Mesendoderm (in vitro differentiated cells): ENCODE measurements around the gene TAAR1.

ENCODE experiments used
- DNase-seq: peaks from one replicate; pipeline ENCODE4 v3.0.0; 2013
- H2AK5ac ChIP-seq: 2 replicates; pipeline ENCODE4 v1.6.1; 2013; ENCODE audit warnings: low read length, inconsistent platforms
- H2BK120ac ChIP-seq: 2 replicates; pipeline ENCODE4 v1.6.1; 2013; ENCODE audit warnings: low read depth, mild to moderate bottlenecking, low read length, moderate library complexity, mixed read lengths
- H2BK15ac ChIP-seq: replicated peaks from 2 replicates; pipeline ENCODE4 v1.6.1; 2013; ENCODE audit warnings: low read depth, mild to moderate bottlenecking, moderate library complexity
- H2BK5ac ChIP-seq: 2 replicates; pipeline ENCODE4 v1.6.1; 2013; ENCODE audit warnings: low read length, inconsistent platforms
- H3K18ac ChIP-seq: 2 replicates; pipeline ENCODE4 v1.6.1; 2013; ENCODE audit warnings: mild to moderate bottlenecking, low read length, mixed read lengths
- H3K23ac ChIP-seq: one replicate; pipeline ENCODE4 v1.6.1; 2013; ENCODE audit warnings: low read length
- H3K27ac ChIP-seq: 2 replicates; pipeline ENCODE4 v1.5.1; 2013; ENCODE audit warnings: low read depth, mild to moderate bottlenecking, inconsistent platforms, low read length, moderate library complexity
- H3K27me3 ChIP-seq: 2 replicates; pipeline ENCODE4 v1.6.1; 2013; ENCODE audit warnings: low read length, control low read depth, mild to moderate bottlenecking, inconsistent platforms; ENCODE audit not compliant: insufficient read depth, poor library complexity
- H3K36me3 ChIP-seq: 2 replicates; pipeline ENCODE4 v1.6.1; 2013; ENCODE audit warnings: low read length, inconsistent platforms; ENCODE audit not compliant: control insufficient read depth, insufficient read depth
- H3K4ac ChIP-seq: one replicate; pipeline ENCODE4 v1.6.1; 2013; ENCODE audit warnings: low read depth, mild to moderate bottlenecking, low read length, moderate library complexity
- H3K4me1 ChIP-seq: 2 replicates; pipeline ENCODE4 v1.6.1; 2013; ENCODE audit warnings: low read depth, low read length, inconsistent platforms; ENCODE audit not compliant: control insufficient read depth
- H3K4me2 ChIP-seq: 2 replicates; pipeline ENCODE4 v1.6.1; 2013; ENCODE audit warnings: low read length
- H3K4me3 ChIP-seq: 2 replicates; pipeline ENCODE4 v1.5.1; 2013; ENCODE audit warnings: mild to moderate bottlenecking, low read length
- H3K56ac ChIP-seq: one replicate; pipeline ENCODE4 v1.6.1; 2013; ENCODE audit warnings: low read length
- H3K79me1 ChIP-seq: 2 replicates; pipeline ENCODE4 v1.6.1; 2013; ENCODE audit warnings: low read length, inconsistent platforms
- H3K79me2 ChIP-seq: 2 replicates; pipeline ENCODE4 v1.6.1; 2013; ENCODE audit warnings: mild to moderate bottlenecking, low read length; ENCODE audit not compliant: control insufficient read depth, insufficient read depth
- H3K9ac ChIP-seq: 2 replicates; pipeline ENCODE4 v1.6.1; 2013; ENCODE audit warnings: low read length, inconsistent platforms
- H4K5ac ChIP-seq: one replicate; pipeline ENCODE4 v1.6.1; 2013; ENCODE audit warnings: low read length
- H4K8ac ChIP-seq: one replicate; pipeline ENCODE4 v1.6.1; 2013; ENCODE audit warnings: low read depth, mild to moderate bottlenecking, control low read depth, low read length, moderate library complexity
- WGBS: extraction: QIAGEN DNeasy Blood & Tissue Kit; methylation state at CpG from one replicate; pipeline ENCODE4 v1.1.7; 2013; ENCODE audit warnings: low lambda C conversion rate, missing lambda C conversion rate; ENCODE audit not compliant: insufficient coverage; ENCODE audit errors: extremely low coverage; 5-methylcytosine and 5-hydroxymethylcytosine counted together

Gene TAAR1

GRCh38 chr6:132695773-132696172 lies 36.8 kb upstream of the TAAR1 start:
- DNase-seq = no peak
- no peak overlapping the region for H3K9ac ChIP-seq
- no peak overlapping the region for H2AK5ac ChIP-seq
- H2BK120ac ChIP-seq = no peak overlapping the region
- H4K5ac ChIP-seq = no peak overlapping the region
- H4K8ac ChIP-seq = no peak overlapping the region
- WGBS = no CpG with 5 or more reads among the region's 1 CpG
- H2BK15ac ChIP-seq = no peak overlapping the region
- no peak overlapping the region for H3K56ac ChIP-seq
- no peak overlapping the region for H3K4me2 ChIP-seq
- H3K18ac ChIP-seq = no peak overlapping the region
- no peaks in the 10 kb centered on the region for H3K27me3 ChIP-seq
- no peaks in the 10 kb centered on the region for H3K36me3 ChIP-seq
- no peaks in the 10 kb centered on the region for H3K4me1 ChIP-seq
- H3K79me2 ChIP-seq = no peaks in the 10 kb centered on the region
- no peak overlapping the region for H3K27ac ChIP-seq
- H3K4me3 ChIP-seq = no peak overlapping the region
- H3K23ac ChIP-seq = no peak overlapping the region
- no peak overlapping the region for H3K4ac ChIP-seq
- H3K79me1 ChIP-seq = no peaks in the 10 kb centered on the region
- no peak overlapping the region for H2BK5ac ChIP-seq

GRCh38 chr6:132693478-132693877 lies 34.5 kb upstream of the TAAR1 start:
- Histone ChIP-seq H3K18ac (no peak overlapping the region), H3K36me3 (no peaks in the 10 kb centered on the region), H2AK5ac (no peak overlapping the region), H3K27me3 (no peaks in the 10 kb centered on the region), H3K4me1 (no peaks in the 10 kb centered on the region), H3K79me2 (no peaks in the 10 kb centered on the region), H3K56ac (no peak overlapping the region), H2BK15ac (no peak overlapping the region), H3K27ac (no peak overlapping the region), H4K8ac (no peak overlapping the region), H3K79me1 (no peaks in the 10 kb centered on the region), H3K4ac (no peak overlapping the region), H4K5ac (no peak overlapping the region), H3K23ac (no peak overlapping the region), H2BK120ac (no peak overlapping the region), H3K9ac (no peak overlapping the region), H3K4me3 (no peak overlapping the region), H3K4me2 (no peak overlapping the region), H2BK5ac (no peak overlapping the region)
- no CpG with 5 or more reads among the region's 3 CpGs for WGBS
- no peak for DNase-seq

GRCh38 chr6:132690678-132691077 lies 31.7 kb upstream of the TAAR1 start:
- Histone ChIP-seq H3K4me2 (no peak overlapping the region), H4K8ac (no peak overlapping the region), H4K5ac (no peak overlapping the region), H3K18ac (no peak overlapping the region), H3K4ac (no peak overlapping the region), H2BK120ac (no peak overlapping the region), H3K23ac (no peak overlapping the region), H2BK15ac (no peak overlapping the region), H3K36me3 (no peaks in the 10 kb centered on the region), H3K56ac (no peak overlapping the region), H3K4me3 (no peak overlapping the region), H2AK5ac (no peak overlapping the region), H3K4me1 (no peaks in the 10 kb centered on the region), H3K79me2 (no peaks in the 10 kb centered on the region), H2BK5ac (no peak overlapping the region), H3K27ac (no peak overlapping the region), H3K79me1 (no peaks in the 10 kb centered on the region), H3K27me3 (no peaks in the 10 kb centered on the region), H3K9ac (no peak overlapping the region)
- WGBS = no CpG with 5 or more reads among the region's 4 CpGs
- no peak for DNase-seq

DNA sequence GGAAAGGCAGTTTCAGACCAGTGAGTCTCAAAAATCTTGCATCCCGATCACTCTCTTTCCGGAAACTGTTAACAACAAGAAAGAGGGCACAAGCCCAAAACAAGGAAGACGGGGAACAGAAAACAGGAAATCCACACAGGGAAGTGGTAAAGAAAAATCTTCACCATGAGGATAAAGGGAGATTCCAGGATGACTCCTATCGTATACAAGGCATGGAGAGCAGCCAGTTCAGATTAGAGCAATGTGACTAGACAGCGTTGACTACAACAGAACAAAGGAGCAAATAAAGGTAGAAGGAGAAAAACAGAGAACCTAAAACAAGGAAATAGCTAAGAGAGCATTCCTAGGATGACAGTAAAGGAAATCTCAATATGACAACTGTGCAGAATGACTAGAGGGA lies 28.3 kb upstream of the TAAR1 start:
- Histone ChIP-seq H4K5ac (no peak overlapping the region), H3K23ac (no peak overlapping the region), H3K18ac (no peak overlapping the region), H3K4me1 (no peaks in the 10 kb centered on the region), H2BK120ac (no peak overlapping the region), H3K79me2 (no peaks in the 10 kb centered on the region), H3K79me1 (no peaks in the 10 kb centered on the region), H3K4me2 (no peak overlapping the region), H2AK5ac (no peak overlapping the region), H4K8ac (no peak overlapping the region), H2BK15ac (no peak overlapping the region), H2BK5ac (no peak overlapping the region), H3K56ac (no peak overlapping the region), H3K27ac (no peak overlapping the region), H3K27me3 (no peaks in the 10 kb centered on the region), H3K36me3 (no peaks in the 10 kb centered on the region), H3K9ac (no peak overlapping the region), H3K4me3 (no peak overlapping the region), H3K4ac (no peak overlapping the region)
- WGBS = no CpG with 5 or more reads among the region's 5 CpGs
- DNase-seq = no peak

DNA sequence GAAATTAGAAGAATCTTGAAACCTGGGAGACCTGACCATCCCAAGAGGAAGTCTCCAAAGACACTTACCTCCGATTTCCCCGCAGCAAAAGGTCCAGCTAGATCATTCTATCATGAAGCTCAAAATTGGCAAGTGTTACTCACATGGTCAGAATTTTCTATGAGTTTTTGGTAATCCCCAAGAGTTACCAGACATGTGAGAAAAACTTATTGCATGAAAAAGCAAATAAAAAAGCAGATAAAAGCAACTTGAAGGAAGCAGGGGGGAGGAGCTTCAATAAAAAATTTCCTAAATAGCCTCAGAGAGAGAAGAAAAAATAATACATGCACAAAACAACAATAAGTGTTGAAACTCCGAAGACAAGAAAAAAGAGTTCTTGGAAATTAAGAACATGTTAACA lies 27.5 kb upstream of the TAAR1 start:
- Histone ChIP-seq H3K27ac (no peak overlapping the region), H3K27me3 (no peaks in the 10 kb centered on the region), H3K79me1 (no peaks in the 10 kb centered on the region), H3K9ac (no peak overlapping the region), H3K23ac (no peak overlapping the region), H3K4me3 (no peak overlapping the region), H2BK15ac (no peak overlapping the region), H3K36me3 (no peaks in the 10 kb centered on the region), H4K8ac (no peak overlapping the region), H3K4me2 (no peak overlapping the region), H3K79me2 (no peaks in the 10 kb centered on the region), H4K5ac (no peak overlapping the region), H3K56ac (no peak overlapping the region), H3K18ac (no peak overlapping the region), H2BK120ac (no peak overlapping the region), H3K4ac (no peak overlapping the region), H3K4me1 (no peaks in the 10 kb centered on the region), H2BK5ac (no peak overlapping the region), H2AK5ac (no peak overlapping the region)
- DNase-seq = no peak
- no CpG with 5 or more reads among the region's 3 CpGs for WGBS

DNA sequence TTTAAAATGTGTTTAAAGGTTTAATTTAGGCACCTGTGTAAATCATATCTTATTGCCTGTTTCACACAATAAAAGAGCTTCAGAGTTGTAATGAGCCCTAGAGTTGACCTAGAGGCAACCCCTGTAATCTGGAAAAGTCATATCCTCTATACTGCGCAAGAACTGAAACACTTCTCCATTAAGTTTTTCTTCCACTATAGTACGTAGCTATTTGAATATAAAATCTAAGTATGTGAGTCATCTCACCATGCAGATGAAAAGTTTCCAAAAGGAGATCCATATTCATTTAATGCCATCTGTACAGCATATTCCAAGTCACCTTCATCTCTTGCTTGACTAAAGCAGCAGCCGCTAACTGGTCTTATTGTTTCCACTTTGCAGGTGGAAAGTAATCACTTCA lies 26.0 kb upstream of the TAAR1 start:
- Histone ChIP-seq H3K79me2 (no peaks in the 10 kb centered on the region), H2AK5ac (no peak overlapping the region), H2BK15ac (no peak overlapping the region), H3K27ac (no peak overlapping the region), H3K4me1 (no peaks in the 10 kb centered on the region), H3K4me2 (no peak overlapping the region), H2BK120ac (no peak overlapping the region), H3K9ac (no peak overlapping the region), H4K8ac (no peak overlapping the region), H3K4ac (no peak overlapping the region), H2BK5ac (no peak overlapping the region), H3K23ac (no peak overlapping the region), H3K4me3 (no peak overlapping the region), H3K79me1 (no peaks in the 10 kb centered on the region), H3K18ac (no peak overlapping the region), H3K27me3 (no peaks in the 10 kb centered on the region), H3K56ac (no peak overlapping the region), H3K36me3 (no peaks in the 10 kb centered on the region), H4K5ac (no peak overlapping the region)
- no peak for DNase-seq
- WGBS = no CpG with 5 or more reads among the region's 3 CpGs
